T47D (cell line): ENCODE measurements around the gene GDF2.

ENCODE experiments used
- DNase-seq, 2 experiments: peaks; one replicate each; pipeline versions ENCODE4 v3.0.0 to v3.0.0-alpha.2; 2011 to 2012; ENCODE audit warnings: low read depth in 1 of 2, low spot score in 1 of 2
- JUND ChIP-seq: IDR thresholded peaks from 2 replicates; pipeline ENCODE4 v1.6.1; 2012; ENCODE audit warnings: low read depth
- in situ Hi-C: cut with HindIII; loops from 2 replicates; pipeline ENCODE4 v1.10.0; 2016; ENCODE audit warnings: low sequenced_read_pairs, low pct_unique_long_range_greater_than_20kb

Gene GDF2

GRCh38 chr10:47332946-47333345, 10.7 kb downstream of the GDF2 start:
- in situ Hi-C loops = no loop called here

GRCh38 chr10:47333532-47333931, 11.3 kb downstream of the GDF2 start:
- in situ Hi-C loops = no loop called here
- no peak for TF ChIP-seq JUND
- no peak for DNase-seq

More at GRCh38 chr10:47332946-47333345, 10.7 kb downstream of the GDF2 start:
- no peak for TF ChIP-seq JUND
- DNase-seq = no peak

GRCh38 chr10:47334466-47335295, 12.4 kb downstream of the GDF2 start:
- no peak for DNase-seq
- in situ Hi-C loops = no loop called here
- TF ChIP-seq JUND = no peak

GRCh38 chr10:47335906-47336305, 13.7 kb downstream of the GDF2 start:
- no peak for TF ChIP-seq JUND
- in situ Hi-C loops = no loop called here
- no peak for DNase-seq

- TF ChIP-seq JUND = no peak
- in situ Hi-C loops = no loop called here
- no peak for DNase-seq
These were observed 14.3 kb downstream of the GDF2 start for GRCh38 chr10:47336387-47337134.

- TF ChIP-seq JUND = no peak
- in situ Hi-C loops = no loop called here
- DNase-seq = no peak
These were observed 15.1 kb downstream of the GDF2 start for GRCh38 chr10:47337310-47337709.

GRCh38 chr10:47339186-47339735, 17.0 kb downstream of the GDF2 start:
- no peak for TF ChIP-seq JUND
- in situ Hi-C loops = no loop called here
- DNase-seq = no peak

GRCh38 chr10:47339759-47340607, 17.7 kb downstream of the GDF2 start:
- no peak for DNase-seq
- in situ Hi-C loops = no loop called here
- TF ChIP-seq JUND = no peak

- DNase-seq = peak; percentile 63 to 72
- in situ Hi-C loops = no loop called here
- TF ChIP-seq JUND = no peak
These were observed 18.4 kb downstream of the GDF2 start for GRCh38 chr10:47340608-47341170.

- no peak for TF ChIP-seq JUND
- in situ Hi-C loops = no loop called here
- DNase-seq = no peak
These were observed 23.0 kb downstream of the GDF2 start for GRCh38 chr10:47344996-47345870.
